CD4-positive, alpha-beta T cell treated with Interleukin-4 for 1 hour (primary cell): ENCODE measurements around the gene SAP30BP.

Experiments used
- DNase-seq, 2 donors: peaks; one replicate each; pipeline ENCODE4 v3.0.0-alpha.2; 2020 to 2022

Gene SAP30BP

DNA sequence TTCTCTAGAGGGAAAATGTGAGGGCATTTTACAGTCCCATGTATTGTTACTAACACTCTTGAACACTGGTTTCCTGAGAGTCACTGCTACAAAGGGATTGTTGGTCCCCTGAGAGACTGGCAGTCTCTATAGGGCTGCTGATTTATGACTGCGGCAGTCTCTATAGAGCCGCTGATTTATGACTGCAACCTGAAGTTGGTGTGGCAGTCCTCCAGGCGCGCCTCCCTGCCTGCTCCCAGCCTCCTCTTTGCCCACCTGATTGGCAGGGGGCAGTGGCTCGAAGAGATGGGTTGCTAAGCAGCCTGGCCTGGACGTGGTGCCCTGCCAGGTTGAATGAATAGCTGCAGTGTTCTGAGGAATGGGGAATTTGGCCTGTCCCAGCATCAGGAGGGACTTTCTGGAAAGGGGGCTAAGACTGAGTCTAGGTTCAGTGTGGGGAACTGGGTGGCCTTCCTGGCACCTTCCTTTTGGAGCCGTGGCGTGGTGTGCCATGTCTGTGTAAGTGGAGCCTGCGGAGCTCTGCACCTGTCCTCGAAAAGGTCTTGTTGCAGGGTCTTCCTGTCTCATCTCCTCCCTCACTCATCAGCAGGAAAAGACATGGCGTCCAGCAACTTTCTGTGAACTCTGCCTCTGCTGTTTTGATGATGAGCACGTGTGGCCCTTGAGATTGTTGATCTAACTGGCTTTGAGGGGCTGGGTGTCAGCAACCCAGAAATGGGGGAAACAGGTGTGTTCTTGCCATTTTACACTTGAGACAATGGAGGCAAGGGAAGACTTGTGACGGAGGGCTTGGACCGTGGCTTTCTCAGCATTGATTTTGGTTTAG is 24.9 kb downstream of the SAP30BP start:
- DNase-seq, result no peak

DNA sequence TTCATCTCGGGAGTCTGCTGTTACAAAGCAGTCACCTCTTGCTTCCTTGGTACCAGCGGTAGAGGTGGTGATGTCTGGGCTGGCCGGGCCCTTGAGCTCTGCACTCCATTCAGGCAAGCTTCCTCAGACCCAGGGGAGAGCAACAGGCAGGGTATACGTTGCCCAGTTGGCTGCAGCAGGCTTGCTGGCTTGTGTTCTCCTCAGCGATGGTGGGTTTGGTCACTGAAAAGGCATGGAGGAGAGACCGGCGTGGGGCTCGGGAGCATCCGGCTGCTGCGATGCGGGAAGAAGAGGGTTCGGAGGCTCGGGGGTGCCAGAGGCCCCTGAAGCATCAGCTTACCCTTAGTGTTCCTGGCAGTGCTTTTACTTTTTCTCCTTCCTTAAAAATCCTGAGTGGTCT is 25.8 kb downstream of the SAP30BP start:
- DNase-seq, result no peak

DNA sequence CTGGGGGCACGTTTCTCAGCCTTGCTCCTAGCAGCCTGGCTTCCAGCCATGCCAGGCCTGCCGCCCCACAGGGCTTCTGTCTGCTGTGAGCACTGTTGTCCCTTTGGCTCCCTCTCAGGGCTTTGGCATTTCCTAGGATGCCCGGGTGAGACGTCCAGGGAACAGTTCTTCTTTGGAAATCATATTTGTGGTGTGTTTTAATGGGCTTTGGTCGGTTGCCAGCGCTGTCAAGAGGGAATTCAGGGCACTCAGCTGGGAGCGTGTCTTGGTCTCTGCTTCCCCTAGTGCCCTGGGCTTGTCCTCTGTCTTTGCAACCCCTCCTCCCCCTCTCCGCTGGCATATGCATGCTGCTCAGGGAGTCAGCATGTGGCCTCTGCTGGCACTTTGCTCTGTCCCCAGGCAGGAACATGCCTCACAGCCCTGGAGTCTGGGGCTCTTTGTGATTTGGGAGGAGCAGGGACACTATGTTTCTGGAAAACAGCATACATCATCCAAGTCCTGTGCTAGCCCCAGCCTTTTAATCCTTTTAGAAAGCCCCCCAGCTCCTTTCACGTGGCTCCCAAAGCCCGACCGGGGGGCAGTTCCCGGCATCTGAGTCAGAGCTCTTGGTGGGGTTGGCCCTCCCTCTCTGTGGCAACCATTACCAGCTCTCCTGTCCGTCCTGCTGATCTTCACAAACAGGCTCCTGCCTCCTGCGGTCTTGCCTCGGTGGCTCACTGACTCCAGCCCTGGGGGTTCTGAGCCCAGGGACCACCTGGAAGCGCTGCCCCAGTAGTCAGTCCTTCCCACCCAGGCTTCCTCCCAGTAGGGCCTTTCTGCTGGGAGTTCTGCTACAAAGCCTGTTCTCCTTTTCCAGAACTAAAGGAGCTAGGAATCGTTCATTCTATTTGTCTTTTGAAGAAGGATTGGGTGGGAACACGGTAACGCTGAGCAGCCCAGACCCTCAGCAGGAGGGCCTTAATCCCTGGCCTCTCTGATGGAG is 26.7 kb downstream of the SAP30BP start:
- no peak for DNase-seq

DNA sequence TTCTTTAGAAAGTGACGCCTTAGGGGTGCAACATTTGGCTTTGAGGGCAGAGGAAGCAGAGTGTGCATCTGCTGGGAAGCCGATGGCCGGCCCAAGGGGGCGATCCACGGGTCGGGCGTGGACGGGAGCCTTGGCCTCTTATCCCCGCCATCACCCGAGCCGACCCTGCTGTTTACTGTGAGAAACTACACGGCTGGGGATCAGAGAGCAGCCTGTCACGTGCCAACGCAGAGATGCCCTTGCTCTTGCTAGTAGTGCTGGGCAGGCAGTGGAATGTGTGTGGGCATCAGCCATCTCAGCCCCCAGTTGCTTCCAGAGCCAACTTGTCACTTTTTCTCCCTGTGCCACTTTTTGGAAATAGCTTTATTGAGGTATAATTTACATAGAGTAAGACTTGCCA is 27.4 kb downstream of the SAP30BP start:
- DNase-seq, result no peak

DNA sequence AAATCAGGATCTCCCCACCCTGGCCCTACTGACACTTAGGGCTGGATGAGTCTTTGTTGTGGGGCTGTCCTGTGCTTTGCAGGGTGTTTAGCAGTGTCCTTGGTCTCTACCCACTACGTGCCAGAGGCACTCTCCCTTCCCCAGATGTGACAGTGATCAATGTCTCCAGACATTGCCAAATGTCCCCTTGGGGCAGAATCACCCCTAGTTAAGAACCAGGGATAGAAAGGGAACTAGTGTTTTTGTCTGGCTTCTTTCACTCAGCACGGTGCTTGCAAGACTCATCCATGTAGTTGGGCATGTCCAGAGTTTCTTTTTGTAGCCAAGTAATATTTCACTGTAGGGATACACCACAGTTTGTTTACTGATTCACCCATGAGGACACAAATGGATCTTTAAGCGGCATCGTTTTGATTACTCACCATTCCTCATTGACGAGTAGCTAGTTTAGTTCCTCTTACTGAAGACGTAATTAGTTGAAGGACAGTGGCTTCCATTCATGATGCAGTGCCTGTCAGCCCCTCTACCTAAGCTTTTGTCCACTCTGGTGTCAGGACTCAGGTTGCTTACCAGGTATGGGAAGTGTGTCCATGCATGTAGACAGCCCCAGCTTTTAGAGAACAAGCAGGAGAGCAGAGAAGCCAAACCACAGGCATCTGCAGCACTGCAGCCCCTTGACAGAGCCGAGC is 28.1 kb downstream of the SAP30BP start:
- no peak for DNase-seq

DNA sequence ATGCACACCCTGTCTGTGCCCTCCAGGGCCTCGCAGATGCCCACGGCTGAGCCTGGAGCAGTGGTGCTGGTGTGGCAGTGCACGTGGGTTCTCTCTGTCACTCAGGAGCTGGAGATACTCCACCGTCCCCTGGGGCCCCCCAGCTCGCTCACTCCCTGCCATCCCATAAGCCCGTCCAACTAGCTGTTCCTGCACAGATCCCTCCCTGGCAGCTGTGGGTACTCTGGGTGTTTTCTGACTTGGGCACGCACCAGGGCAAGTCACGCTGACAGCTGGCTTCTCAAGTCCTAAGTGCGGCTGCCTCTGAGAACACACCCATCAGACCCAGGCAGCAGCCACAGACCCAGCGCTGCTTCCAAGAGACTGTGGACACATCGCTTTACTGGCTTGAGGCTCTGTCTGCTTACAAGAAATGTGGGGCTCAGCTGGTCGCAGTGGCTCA is 28.7 kb downstream of the SAP30BP start:
- DNase-seq, result no peak

DNA sequence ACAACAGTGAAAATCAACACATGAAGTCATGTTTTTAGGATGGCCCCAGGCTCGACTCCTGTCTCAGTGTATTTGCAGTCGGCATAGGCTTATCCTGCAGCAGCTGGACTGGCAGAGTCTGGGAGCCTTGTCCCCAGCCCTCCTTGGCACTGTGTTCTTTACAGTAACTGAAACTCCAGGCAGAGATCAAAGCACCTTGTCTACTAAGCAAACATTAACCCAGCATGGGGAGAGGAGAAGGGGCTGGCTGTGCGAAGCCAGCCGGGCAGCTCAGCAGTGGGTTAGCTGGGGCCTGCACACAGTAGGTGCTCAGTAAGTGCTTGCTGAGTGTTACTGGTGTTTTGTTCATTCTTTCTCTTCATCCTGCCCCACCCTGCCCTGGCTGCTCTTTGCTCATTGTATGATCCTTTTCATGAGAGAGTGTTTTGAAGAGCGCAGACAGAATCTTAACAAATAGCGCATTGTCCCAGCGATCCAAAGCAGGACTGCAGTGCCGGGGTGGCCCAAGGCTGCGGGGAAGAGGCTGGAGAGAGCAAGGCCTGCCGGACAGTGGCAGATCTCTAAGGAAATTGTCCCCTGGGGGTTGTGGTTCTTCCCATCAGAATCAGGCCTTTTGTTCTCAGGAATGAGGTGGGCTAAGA is 30.6 kb downstream of the SAP30BP start:
- DNase-seq, result no peak

DNA sequence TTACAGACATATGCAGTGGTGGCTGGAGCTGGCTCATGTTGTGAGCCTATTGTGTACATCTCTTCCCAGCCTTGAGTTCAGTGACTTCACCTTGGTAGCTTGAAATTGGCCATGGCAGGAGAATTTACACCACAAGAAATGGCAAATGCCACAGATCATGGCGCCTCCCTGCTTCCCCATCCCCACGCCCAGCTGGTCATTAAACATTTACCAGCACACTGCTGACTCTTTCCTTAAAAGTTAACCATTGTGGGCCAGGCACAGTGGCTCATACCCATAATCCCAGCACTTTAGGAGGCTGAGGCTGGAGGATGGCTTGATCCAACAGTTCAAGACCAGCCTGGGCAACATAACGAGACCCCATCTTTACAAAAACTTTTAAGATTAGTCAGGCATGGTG is 31.5 kb downstream of the SAP30BP start:
- no peak for DNase-seq

DNA sequence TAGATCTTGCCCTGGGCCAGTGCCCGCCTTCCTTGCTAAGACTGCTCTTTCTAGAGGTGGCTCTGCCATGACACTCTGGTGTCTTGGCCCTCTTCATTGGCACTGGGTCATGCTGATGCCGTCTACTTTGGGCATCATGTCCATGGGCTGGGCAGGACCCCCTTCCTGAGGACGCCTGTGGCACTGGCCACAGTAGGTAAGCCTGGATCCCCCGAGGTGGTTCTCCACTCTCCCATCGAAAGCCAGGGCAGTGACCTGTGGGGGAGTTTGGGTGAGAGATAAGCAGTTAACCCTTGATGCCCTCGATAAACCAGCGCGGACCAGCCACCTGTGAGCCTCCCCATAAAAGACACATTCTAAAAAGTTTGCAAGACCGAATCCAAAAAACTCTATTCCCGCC is 34.1 kb downstream of the SAP30BP start:
- no peak for DNase-seq

DNA sequence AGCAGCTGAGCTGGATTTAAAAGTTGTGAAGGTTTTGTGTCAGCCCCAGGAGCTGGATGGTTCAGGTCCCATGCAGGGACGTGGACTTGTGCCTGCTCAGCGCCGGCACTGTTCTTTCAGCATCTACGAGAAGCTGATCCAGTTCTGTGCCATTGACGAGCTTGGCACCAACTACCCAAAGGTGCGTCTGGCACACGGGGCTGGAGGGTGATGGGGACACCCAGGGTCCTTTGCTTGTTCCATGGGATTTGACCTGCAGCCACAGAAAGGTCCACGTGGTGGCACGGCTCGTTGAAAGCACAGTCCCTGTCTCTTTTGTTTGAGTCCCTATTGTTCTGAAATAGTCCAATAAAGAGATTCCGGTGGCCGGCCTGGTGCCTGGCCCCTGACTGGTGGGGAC is 36.1 kb downstream of the SAP30BP start:
- DNase-seq, result no peak

DNA sequence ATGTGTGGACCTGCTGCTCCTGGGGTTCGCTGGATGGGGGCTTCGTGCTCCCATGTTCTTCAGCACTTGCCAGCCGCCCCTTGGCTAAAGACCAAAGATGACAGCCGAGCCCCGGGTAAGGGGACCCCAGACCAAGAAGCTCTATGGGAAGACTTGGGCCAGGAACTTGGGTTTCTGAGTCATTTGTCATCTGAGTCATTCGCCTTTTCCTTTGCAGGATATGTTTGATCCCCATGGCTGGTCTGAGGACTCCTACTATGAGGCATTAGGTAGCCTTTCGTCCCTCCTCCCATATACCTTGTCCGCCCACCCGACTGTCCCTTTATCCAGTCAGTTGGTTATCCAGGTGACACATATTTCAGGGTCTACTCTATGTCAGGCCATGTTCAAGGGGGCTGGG is 36.5 kb downstream of the SAP30BP start:
- no peak for DNase-seq

DNA sequence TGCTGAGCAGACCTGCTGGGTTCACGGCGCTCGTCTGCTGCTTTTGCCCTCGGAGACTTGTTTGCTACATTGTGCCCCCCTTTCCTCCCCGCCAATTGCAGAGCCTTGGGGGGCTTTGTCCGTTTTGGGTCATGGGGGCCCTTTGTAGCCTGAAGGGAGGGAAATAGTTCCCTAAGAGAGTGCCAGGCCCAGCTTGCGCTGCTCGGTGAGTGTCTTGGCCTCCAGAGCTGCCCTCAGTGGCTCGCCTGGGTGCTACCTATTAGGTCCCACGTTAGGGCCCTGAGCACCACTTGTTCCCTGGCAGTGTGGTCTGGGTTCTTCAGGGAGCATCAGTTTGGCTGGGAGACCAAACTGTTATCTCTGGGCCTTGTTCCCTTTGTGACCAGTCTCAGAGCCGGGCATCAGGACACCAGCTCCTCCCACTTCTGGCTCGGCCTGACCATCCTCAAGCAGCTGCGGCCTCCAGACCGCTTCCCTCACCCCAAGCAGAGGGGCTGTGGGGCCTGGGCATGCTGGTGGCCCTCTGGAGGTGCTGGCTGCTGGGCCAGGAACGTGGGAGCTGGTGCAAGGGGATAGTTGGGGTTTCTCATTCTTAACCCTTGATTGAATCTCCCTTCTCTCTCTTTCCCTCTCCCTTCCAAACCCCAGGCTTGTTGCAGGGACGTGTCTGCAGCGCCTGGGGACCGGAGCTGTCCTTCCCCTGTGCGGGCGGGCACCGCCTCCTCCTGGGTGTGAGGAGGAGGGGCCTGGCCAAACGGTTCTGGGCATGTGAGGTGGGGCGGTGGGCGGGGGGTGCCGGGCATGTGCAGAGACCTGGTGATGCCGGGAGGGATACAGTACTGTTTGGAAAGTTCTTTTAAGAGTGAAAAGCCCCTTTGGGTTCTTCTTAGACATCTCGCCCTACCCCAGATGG is 38.1 kb downstream of the SAP30BP start:
- DNase-seq, result no peak

DNA sequence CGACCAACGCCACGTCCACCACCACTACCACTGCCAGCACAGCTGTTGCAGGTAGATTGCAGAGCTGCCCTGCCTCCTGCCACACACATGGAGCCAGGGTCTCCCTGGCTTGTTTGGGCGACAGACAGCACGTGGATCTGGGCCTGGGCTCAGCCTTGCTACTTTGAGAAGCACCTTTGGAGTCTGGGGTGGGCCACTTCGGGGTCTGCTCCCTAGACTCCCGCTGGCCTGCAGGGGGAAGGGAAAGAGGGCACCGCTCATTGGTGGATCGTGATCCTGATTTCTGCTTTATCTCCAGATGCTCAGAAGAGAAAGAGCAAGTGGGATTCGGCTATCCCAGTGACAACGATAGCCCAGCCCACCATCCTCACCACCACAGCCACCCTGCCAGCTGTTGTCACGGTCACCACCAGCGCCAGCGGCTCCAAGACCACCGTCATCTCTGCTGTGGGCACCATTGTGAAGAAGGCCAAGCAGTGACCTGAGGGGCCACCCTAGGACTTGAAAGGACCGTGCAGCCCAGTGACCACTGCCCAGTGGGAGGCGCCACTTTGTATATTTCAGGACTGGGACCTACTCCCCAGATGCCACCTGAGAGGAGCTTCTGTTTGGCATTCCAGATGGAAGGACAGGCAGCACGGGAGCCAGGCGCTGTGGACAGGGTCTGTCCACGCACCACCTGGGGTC is 39.0 kb downstream of the SAP30BP start:
- no peak for DNase-seq

DNA sequence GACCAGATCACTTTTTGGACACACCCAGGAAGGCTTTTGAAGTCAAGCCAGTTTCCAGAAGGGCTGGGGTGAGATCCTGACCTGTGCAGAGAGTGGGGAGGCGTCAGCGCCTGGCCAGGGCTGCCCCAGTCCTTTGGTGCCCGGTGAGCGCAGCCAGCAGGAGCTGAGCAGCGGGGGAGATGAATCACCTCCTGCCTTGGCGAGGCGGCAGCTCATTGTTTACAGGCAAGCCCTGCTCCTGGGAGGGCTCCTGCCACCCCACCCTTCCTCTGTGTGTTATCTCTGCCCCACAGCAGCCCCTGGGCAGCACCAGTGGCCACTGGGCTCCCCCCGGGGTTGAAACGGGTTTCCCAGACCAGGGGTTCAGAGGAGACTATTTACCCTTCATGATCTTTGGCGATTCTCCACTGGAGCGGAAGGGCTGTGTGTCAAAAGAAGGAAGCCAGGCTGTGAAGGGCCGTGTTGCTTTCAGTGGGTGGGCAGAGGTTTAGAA is 40.0 kb downstream of the SAP30BP start:
- no peak for DNase-seq

DNA sequence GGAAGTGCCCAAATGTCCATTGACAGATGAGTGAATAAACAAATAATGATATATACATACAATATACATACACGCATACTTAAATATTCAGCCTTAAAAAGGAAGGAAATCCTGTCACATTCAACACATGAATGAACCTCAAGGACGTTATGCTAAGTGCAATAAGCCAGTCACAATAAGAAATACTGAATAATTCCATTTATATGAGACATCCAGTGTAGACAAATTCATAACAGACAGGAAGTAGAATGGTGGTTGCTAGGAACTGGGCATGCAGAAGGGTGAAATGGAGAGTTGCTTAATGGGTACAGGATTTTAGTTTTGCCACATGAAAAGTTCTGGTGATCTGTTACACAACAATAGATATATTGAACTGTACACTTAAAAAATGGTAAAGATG is 45.3 kb downstream of the SAP30BP start:
- DNase-seq, result no peak

DNA sequence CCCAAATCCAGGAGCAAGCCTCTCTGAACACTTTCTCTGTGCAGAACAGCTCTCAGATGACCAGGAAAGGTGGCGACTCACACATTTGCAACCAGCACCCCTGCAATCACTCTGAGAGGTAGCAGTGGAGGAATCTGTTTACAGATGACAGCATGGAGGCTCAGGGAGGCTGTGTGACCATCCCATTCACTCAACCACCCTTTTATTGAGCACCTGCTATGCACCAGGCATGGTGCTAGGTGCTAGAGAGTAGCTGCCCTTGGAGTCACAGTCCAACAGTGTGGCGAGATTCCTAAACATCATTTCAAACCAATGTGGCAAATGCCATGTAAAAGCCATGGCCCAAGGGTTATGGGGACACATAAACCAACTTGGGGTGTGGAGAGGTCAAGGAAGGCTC is 52.6 kb downstream of the SAP30BP start:
- DNase-seq, result no peak

DNA sequence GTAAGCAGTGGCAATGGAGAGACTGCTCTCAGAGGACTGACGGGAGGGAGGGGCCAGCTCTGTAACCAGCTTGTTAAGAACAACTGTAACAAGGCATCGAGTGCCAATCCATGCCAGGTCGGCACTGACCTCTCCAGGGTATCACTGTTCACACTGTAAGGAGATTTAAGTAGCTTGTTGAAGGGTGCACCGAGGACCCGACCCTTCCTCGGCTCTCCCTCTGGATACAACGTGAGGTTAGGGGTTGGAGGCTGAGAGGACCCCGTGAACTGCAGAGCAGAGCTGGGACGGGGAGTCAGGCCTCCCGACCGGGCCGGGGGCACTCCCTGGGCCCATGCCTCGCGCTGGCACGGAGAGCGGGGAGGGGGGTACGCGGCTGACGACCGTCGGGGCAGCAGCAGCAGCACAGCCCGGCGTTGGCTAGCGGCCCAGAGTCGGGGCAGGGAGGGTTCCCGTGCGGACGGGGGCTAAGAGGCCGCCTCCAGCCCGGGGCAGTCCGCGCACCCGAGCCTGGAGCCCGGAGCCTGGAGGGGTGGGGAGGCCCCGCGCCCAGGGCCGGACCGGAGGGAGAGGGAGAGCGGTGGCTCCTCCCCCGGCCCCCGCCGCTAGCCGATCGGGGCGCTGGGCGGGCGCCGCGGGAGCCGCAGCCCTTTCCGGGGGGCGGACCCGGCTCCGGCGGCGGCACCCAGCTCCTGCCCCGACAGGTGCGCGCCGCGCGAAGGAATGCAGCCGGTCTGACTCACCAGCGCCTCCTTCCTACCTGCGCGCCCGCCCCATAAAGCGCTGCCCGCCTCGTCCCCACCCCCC is 53.7 kb downstream of the SAP30BP start, which contains the start of gene ITGB4:
Gene ITGB4, plus strand, starts transcription at position 804 of the 807 bp plus-strand sequence. CDS start 3,245 bp downstream, outside the sequence.
- DNase-seq, result peak; percentile 55 to 71

DNA sequence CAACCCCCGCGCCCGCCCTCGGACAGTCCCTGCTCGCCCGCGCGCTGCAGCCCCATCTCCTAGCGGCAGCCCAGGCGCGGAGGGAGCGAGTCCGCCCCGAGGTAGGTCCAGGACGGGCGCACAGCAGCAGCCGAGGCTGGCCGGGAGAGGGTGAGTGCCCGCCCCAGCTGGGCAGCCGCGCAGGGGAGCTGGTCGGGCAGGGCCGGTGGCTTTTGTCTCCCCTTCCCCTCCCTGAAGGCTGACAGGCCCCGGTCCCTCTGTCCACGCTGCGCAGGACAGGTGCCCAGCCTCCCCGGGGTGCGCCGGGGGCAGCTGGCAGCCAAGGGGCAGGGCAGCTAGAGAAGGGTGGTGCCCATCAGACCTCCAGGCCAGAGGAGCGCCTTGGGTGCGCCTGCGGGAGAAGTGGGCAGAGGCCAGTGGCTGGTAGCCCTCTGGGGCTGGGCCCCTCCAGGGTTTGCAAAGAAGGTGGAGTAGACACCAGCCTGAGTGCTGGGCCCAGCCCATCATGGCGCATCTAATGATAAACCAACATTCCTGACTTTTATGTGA is 54.4 kb downstream of the SAP30BP start:
- no peak for DNase-seq

DNA sequence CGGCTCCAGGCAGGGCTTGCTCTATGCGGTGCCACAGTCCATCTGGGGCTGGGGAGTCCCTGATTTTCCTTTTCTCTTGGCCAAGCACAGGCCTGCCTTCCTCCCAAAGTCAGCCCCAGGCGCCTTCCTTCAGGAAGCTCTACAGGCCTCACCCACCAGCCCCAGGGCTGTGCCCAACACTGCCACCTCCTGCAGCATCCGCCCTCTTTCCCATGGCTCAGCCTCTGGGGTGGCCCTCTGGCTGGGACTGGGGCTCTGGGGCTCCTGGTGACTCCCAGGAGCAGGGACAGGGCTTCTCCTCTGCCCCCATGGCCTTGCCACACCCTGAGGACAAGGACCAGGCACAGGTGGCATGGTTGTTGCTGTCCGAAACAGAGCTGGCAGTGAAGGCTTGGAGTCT is 54.9 kb downstream of the SAP30BP start:
- DNase-seq, result no peak
